A673 (cell line): ENCODE data around the gene ZNF681. TPM values are rescaled to one million over a fixed set of nuclear protein-coding genes. Genes with fewer than 3 reads are reported as not detected.
"Not testable (repeated sequence)": the region's sequence is repeated elsewhere in the genome, so short reads cannot be mapped to it uniquely, and the experiment has no call there.

Experiments
- BruUV-seq: library from RNA; stranded (reverse); fragments of 400-500 nt; replicated peaks from 2 replicates; lab custom pipeline; 2021; lab: Mats Ljungman, UMichigan
- CTCF ChIA-PET: fragments of 300-600 bp; sonication (Branson Sonifier 250); formaldehyde crosslinking; loops from one replicate; lab custom pipeline; 2022; ENCODE audit warnings: antibody characterized with exemption; lab: Charles Lee
- POLR2A ChIA-PET: fragments of 300-600 bp; sonication (Branson Sonifier 250); formaldehyde crosslinking; loops from one replicate; lab custom pipeline; 2022; ENCODE audit warnings: antibody characterized with exemption; ENCODE audit not compliant: low non-redundant PET; lab: Charles Lee
- DNase-seq: peaks from one replicate; pipeline ENCODE4 v3.0.0-alpha.2; 2015; ENCODE audit warnings: low spot score
- H3K27ac ChIP-seq: fragments of 200-600 bp; sonication (generic); 2 replicates; pipeline ENCODE4 v1.5.1; 2016; ENCODE audit warnings: mixed run types, low read depth, mild to moderate bottlenecking, mixed read lengths, antibody characterized with exemption, low read length; ENCODE audit not compliant: poor library complexity, severe bottlenecking
- H3K27me3 ChIP-seq: fragments of 200-600 bp; sonication (generic); replicated peaks from 2 replicates; pipeline ENCODE4 v1.6.1; 2017; ENCODE audit warnings: mixed run types, low read depth, mild to moderate bottlenecking, mixed read lengths, antibody characterized with exemption, low read length; ENCODE audit not compliant: insufficient read depth, poor library complexity
- H3K36me3 ChIP-seq: fragments of 200-600 bp; sonication (generic); 2 replicates; pipeline ENCODE4 v1.6.1; 2016; ENCODE audit warnings: mixed run types, mild to moderate bottlenecking, mixed read lengths, antibody characterized with exemption, low read length; ENCODE audit not compliant: insufficient read depth, poor library complexity, severe bottlenecking
- H3K4me1 ChIP-seq: fragments of 200-600 bp; sonication (generic); 2 replicates; pipeline ENCODE4 v1.6.1; 2017; ENCODE audit warnings: mixed run types, mild to moderate bottlenecking, mixed read lengths, antibody characterized with exemption, low read length; ENCODE audit not compliant: insufficient read depth, poor library complexity, severe bottlenecking
- H3K4me3 ChIP-seq: fragments of 200-600 bp; sonication (generic); 2 replicates; pipeline ENCODE4 v1.5.1; 2016; ENCODE audit warnings: low read depth, mixed run types, mild to moderate bottlenecking, mixed read lengths, low read length; ENCODE audit not compliant: poor library complexity, severe bottlenecking
- H3K9me3 ChIP-seq: fragments of 200-600 bp; sonication (generic); 2 replicates; pipeline ENCODE4 v1.6.1; 2016; ENCODE audit warnings: mixed run types, low read depth, mild to moderate bottlenecking, mixed read lengths, antibody characterized with exemption, low read length; ENCODE audit not compliant: poor library complexity, severe bottlenecking
- EZH2 ChIP-seq: fragments of 200-600 bp; sonication (generic); IDR thresholded peaks from 2 replicates; pipeline ENCODE4 v1.6.1; 2017; ENCODE audit warnings: borderline replicate concordance, low read depth, mild to moderate bottlenecking, mixed read lengths, antibody characterized with exemption, low read length; ENCODE audit not compliant: poor library complexity, severe bottlenecking
- intact Hi-C: fragments of 100-400 bp; cut with micrococcal nuclease; formaldehyde crosslinking; loops from one replicate; pipeline ENCODE4 v1.10.0; 2022; ENCODE audit not compliant: unreplicated experiment
- total RNA-seq: library from RNA; stranded (reverse); gene quantifications from 2 replicates; pipeline ENCODE4 v1.2.3, GENCODE V29; 2021
- TF ChIP-seq, protein P1 (sequence below): fragments of 300-800, 200-600 bp; sonication (generic); conservative IDR thresholded peaks from 2 replicates; pipeline ENCODE4 v1.5.1; 2017; ENCODE audit warnings: low read depth, mild to moderate bottlenecking, antibody characterized with exemption, low read length, moderate library complexity, mixed read lengths

The ZNF681 gene
- total RNA-seq, 1 experiment from 2014 or later: 0.15 TPM

DNA sequence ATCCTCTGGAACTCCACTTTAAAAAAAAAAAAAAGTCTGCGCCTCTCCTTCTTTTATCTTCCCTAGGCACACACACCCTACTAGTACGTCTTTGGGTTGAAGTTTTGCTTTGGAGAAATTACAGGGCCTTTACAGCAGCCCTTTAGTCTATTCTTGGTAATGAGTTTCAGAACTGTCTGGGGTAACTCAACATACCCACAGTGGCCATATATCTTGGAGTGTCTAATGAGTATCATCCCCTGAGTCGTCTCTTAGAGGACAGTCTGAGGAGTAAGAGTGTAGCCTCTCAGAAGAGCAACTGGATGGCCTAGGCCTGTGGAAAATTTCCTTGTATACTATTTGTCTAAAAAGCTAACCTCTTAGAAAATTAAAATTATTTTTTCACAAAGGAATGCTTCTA, 6.1 kb upstream of the ZNF681 start:
- peaks cover 6% of the 10 kb centered on the region for H3K9me3 ChIP-seq
- TF ChIP-seq, protein P1, sequence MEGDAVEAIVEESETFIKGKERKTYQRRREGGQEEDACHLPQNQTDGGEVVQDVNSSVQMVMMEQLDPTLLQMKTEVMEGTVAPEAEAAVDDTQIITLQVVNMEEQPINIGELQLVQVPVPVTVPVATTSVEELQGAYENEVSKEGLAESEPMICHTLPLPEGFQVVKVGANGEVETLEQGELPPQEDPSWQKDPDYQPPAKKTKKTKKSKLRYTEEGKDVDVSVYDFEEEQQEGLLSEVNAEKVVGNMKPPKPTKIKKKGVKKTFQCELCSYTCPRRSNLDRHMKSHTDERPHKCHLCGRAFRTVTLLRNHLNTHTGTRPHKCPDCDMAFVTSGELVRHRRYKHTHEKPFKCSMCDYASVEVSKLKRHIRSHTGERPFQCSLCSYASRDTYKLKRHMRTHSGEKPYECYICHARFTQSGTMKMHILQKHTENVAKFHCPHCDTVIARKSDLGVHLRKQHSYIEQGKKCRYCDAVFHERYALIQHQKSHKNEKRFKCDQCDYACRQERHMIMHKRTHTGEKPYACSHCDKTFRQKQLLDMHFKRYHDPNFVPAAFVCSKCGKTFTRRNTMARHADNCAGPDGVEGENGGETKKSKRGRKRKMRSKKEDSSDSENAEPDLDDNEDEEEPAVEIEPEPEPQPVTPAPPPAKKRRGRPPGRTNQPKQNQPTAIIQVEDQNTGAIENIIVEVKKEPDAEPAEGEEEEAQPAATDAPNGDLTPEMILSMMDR: no peak
- TF ChIP-seq EZH2: no peak
- no TSS peak for BruUV-seq
- no peak overlapping the region for H3K4me3 ChIP-seq
- no peaks in the 10 kb centered on the region for H3K27me3 ChIP-seq
- intact Hi-C loops: no loop called here
- no peak for DNase-seq
- ChIA-PET CTCF (no interaction called here), POLR2A (no interaction called here)
- no peak overlapping the region for H3K27ac ChIP-seq
- no peaks in the 10 kb centered on the region for H3K4me1 ChIP-seq
- no peaks in the 10 kb centered on the region for H3K36me3 ChIP-seq

DNA sequence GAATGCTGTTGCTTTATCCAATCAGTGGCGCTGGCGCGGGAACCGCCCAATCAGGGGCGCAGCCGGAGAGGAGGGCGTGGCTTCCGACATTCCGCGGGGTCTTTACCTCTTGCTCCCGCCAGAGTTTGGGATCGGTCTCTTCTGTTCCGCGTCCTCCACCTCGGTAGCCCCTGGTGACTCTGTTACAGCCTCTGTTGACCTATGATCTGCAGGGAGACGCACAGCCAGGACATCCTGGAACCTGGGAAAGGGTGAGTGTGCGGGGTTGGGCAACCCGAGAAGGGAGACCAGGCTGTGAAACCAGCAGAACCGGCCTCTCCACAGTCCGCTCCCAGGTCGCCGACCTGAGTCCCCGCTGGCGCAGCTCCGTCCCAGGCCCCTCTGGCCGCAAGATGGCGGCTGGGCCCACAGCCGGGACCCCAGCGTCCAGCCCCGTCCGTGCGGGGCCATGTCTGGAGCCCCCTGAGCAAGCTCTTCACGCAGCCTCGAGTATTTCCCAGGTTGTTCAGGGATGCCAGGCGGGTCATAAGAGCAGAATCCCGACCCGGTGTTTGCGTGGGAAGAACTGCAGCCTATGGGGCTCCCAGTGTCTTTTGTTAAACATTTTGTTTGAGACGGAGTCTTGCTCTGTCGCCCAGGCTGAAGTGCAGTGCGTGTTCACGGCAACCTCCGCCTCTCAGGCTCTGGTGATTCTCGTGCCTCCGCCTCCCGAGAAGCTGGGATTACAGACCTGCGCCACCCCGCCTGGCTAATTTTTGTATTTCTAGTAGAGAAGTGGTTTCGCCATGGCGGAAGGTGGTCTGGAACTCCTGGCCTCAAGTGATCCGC, 4.4 kb upstream of the ZNF681 start:
- H3K4me1 ChIP-seq: no peaks in the 10 kb centered on the region
- H3K36me3 ChIP-seq: no peaks in the 10 kb centered on the region
- no TSS peak for BruUV-seq
- DNase-seq: no peak
- H3K4me3 ChIP-seq: no peak overlapping the region
- ChIA-PET CTCF (no interaction called here), POLR2A (no interaction called here)
- intact Hi-C loops: no loop called here
- TF ChIP-seq, protein P1: no peak
- TF ChIP-seq EZH2: no peak
- peaks cover 6% of the 10 kb centered on the region for H3K9me3 ChIP-seq
- no peak overlapping the region for H3K27ac ChIP-seq
- no peaks in the 10 kb centered on the region for H3K27me3 ChIP-seq

DNA sequence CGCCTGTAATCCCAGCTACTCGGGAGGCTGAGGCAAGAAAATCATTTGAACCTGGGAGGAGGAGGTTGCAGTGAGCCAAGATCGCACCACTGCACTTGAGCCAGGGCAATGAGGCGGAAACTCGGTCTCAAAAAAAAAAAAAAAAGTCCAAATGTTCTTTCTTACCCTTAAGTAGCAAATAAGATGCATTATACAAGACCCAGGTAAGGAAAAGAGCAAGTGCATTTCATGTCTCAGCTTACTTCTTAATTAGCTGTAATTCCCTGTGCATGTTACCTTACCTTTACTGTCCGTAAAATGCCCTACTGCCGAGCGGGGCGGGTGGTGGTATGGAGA, 3.8 kb upstream of the ZNF681 start:
- BruUV-seq: no TSS peak
- Histone ChIP-seq H3K4me3 (no peak overlapping the region), H3K4me1 (no peaks in the 10 kb centered on the region), H3K27ac (no peak overlapping the region), H3K36me3 (no peaks in the 10 kb centered on the region), H3K9me3 (peaks cover 6% of the 10 kb centered on the region), H3K27me3 (no peaks in the 10 kb centered on the region)
- ChIA-PET POLR2A (no interaction called here), CTCF (no interaction called here)
- intact Hi-C loops: no loop called here
- DNase-seq: no peak
- TF ChIP-seq, protein P1: no peak

DNA sequence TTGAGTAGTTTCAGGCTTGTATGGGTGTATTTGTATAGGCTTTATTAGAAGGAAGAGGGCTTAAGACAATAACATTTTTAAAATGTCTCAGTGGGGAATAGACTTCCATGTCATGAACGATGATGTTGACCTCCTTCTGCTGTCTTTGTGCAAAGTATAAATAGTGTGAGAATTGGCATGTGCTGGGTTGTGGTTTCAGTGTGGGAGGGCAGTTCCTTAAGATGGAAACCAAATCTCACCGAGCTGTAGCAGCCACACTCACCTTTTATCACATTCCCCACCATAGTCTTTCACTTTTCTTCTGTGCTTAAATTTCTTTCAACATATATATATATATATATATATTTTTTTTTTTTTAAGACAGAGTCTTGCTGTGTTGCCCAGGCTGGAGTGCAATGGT, 1.6 kb upstream of the ZNF681 start:
- DNase-seq, H3K27me3 ChIP-seq, intact Hi-C loops, H3K36me3 ChIP-seq, POLR2A ChIA-PET, H3K9me3 ChIP-seq, H3K4me3 ChIP-seq, H3K4me1 ChIP-seq, CTCF ChIA-PET, BruUV-seq, H3K27ac ChIP-seq: not testable (repeated sequence)

DNA sequence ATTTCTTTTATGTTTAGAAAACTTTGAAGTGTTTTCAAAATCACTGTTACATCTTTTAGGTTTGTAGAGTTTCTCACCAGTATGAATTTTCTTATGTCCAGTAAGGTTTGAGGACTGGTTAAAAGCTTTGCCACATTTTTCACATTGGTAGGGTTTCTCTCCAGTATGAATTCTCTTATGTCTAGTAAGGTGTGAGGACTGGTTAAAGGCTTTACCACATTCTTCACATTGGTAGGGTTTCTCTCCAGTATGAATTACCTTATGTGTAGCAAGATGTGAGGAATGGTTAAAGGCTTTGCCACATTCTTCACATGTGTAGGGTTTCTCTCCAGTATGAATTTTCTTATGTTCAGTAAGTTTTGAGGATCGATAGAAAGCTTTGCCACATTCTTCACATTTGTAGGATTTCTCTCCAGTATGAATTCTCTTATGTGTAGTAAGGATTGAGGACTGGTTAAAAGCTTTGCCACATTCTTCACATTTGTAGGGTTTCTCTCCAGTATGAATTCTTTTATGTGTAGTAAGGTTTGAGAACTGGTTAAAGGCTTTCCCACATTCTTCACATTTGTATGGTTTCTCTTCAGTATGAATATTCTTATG, 15.0 kb downstream of the ZNF681 start:
- H3K9me3 ChIP-seq: peaks cover 40% of the 10 kb centered on the region
- H3K27me3 ChIP-seq, H3K4me3 ChIP-seq, BruUV-seq, DNase-seq, POLR2A ChIA-PET, H3K36me3 ChIP-seq, H3K4me1 ChIP-seq, CTCF ChIA-PET, H3K27ac ChIP-seq, intact Hi-C loops: not testable (repeated sequence)
